RWPE1 (cell line): ENCODE measurements around the gene MCEE.

Experiments
- CTCF ChIA-PET: fragments of 350-600 bp; sonication (Branson Sonifier 250); formaldehyde crosslinking; extraction: SDS; loops from one replicate; lab custom pipeline; 2021; lab: Yijun Ruan, JAX
- POLR2A ChIA-PET: fragments of 400-600 bp; formaldehyde crosslinking; extraction: SDS; loops from one replicate; lab custom pipeline; 2020; ENCODE audit warnings: antibody characterized with exemption; ENCODE audit not compliant: low non-redundant PET; lab: Yijun Ruan, JAX
- DNase-seq: peaks from one replicate; pipeline ENCODE4 v3.0.0; 2012; ENCODE audit warnings: low spot score
- H3K27ac ChIP-seq: fragments of 450-650 bp; 2 replicates; pipeline ENCODE4 v1.5.1; 2017
- CTCF ChIP-seq: fragments of 450-650 bp; conservative IDR thresholded peaks from 2 replicates; pipeline ENCODE4 v1.5.1; 2017; ENCODE audit warnings: low read depth, mild to moderate bottlenecking

MCEE gene

GRCh38 chr2:71070294-71071093, 59.5 kb downstream of the MCEE start:
- DNase-seq = no peak
- no peak overlapping the region for H3K27ac ChIP-seq
- ChIA-PET CTCF (interaction anchor here (0.6 to 1.5 kb wide), 4 partner anchors 21 to 187 kb away, joined by 3 to 5 read pairs (median 4); no protein-coding TSS in a partner anchor), POLR2A (interaction anchor here (0.6 kb wide), 1 partner anchor 14 kb away, joined by 7 read pairs; no protein-coding TSS in a partner anchor)
- no peak for TF ChIP-seq CTCF

- no peak for DNase-seq
These were observed 60.7 kb downstream of the MCEE start for GRCh38 chr2:71069376-71069775.

GRCh38 chr2:71068218-71069035, 61.6 kb downstream of the MCEE start, which contains the start of gene NAGK:
Gene NAGK, plus strand, starts transcription at chr2:71068648. Its CDS starts 36 bp downstream, at chr2:71068684.
- no peak for TF ChIP-seq CTCF
- ChIA-PET CTCF (interaction anchor here (0.6 to 1.6 kb wide), 4 partner anchors 19 to 46 kb away, joined by 3 to 8 read pairs (median 3); no protein-coding TSS in a partner anchor), POLR2A (interaction anchor here (0.9 to 1.3 kb wide), 5 partner anchors 9 to 81 kb away, joined by 3 to 6 read pairs (median 4); no protein-coding TSS in a partner anchor)
- peak within 1 kb of the TSS; percentile 90 for H3K27ac ChIP-seq
- peak; percentile 99 for DNase-seq

More at GRCh38 chr2:71069376-71069775, 60.7 kb downstream of the MCEE start:
- ChIA-PET CTCF (interaction anchor here (0.5 to 1.6 kb wide), 5 partner anchors 20 to 778 kb away, joined by 3 to 8 read pairs (median 3); no protein-coding TSS in a partner anchor), POLR2A (interaction anchor here (1.0 to 1.1 kb wide), 2 partner anchors 8 to 20 kb away, joined by 4 to 5 read pairs; no protein-coding TSS in a partner anchor)
- no peak for TF ChIP-seq CTCF
- peak overlapping the region; percentile 90 for H3K27ac ChIP-seq

GRCh38 chr2:71067567-71068217, 62.3 kb downstream of the MCEE start:
- POLR2A ChIA-PET = interaction anchor here (0.9 to 1.3 kb wide), 3 partner anchors 18 to 82 kb away, joined by 3 to 6 read pairs (median 3); no protein-coding TSS in a partner anchor
- no peak for TF ChIP-seq CTCF
- CTCF ChIA-PET = interaction anchor here (0.6 to 1.6 kb wide), 4 partner anchors 9 to 70 kb away, joined by 3 to 8 read pairs (median 3); no protein-coding TSS in a partner anchor
- H3K27ac ChIP-seq = peak overlapping the region; percentile 90
- DNase-seq = no peak

GRCh38 chr2:71066856-71067255, 63.2 kb downstream of the MCEE start:
- DNase-seq = no peak
- ChIA-PET CTCF (interaction anchor here (0.9 kb wide), 1 partner anchor 17 kb away, joined by 3 read pairs; no protein-coding TSS in a partner anchor), POLR2A (no interaction called here)
- no peak overlapping the region for H3K27ac ChIP-seq
- TF ChIP-seq CTCF = no peak
